Adipose tissue (tissue), 3 donors: ENCODE data around the gene DDI1. TPM values are rescaled to one million over a fixed set of nuclear protein-coding genes. Genes with fewer than 3 reads are reported as not detected.

ENCODE experiments used
- H3K27ac ChIP-seq: one replicate; pipeline ENCODE4 v1.5.1; 2013; ENCODE audit warnings: low read depth, low read length
- WGBS, 3 donors: extraction: QIAGEN DNeasy Blood & Tissue Kit; methylation state at CpG; one replicate each; pipeline ENCODE4 v1.1.7; 2013; 5-methylcytosine and 5-hydroxymethylcytosine counted together
- polyA plus RNA-seq, 3 donors: library from polyadenylated mRNA; stranded (reverse); fragments of 200-250 nt; gene quantifications; one replicate each; pipeline ENCODE4 v1.2.3, GENCODE V29; 2013
- donor health status: healthy with polysubstance abuse.
- donor health status: Bipolar disorder and iron deficiency.
- donor health status: healthy.

The DDI1 gene
- not detected for polyA plus RNA-seq

- WGBS, 3 donors, result 98% methylated on average over 20 to 26 of the region's 26 CpGs
- no peak within 1 kb of the TSS for H3K27ac ChIP-seq
Observed at GRCh38 chr11:104036588-104036987, at the start of gene DDI1. DDI1 (plus strand) TSS chr11:104036640; CDS start chr11:104036823, 183 bp downstream.

GRCh38 chr11:103987629-103988594 is 48.5 kb upstream of the DDI1 start:
- no peak overlapping the region for H3K27ac ChIP-seq
- WGBS, 3 donors, result 79 to 88% (median 87%) methylated on average over 9 of the region's 9 CpGs

- no peak overlapping the region for H3K27ac ChIP-seq
- 70 to 84% (median 72%) methylated on average over 4 of the region's 4 CpGs for WGBS, 3 donors
Observed at GRCh38 chr11:103988595-103988969, 47.9 kb upstream of the DDI1 start.

GRCh38 chr11:103993507-103993906 is 42.9 kb upstream of the DDI1 start:
- H3K27ac ChIP-seq, result no peak overlapping the region

- WGBS, 3 donors, result 89 to 94% (median 91%) methylated on average over 1 of the region's 1 CpG
Observed at GRCh38 chr11:103994094-103994493, 42.3 kb upstream of the DDI1 start.

GRCh38 chr11:103994518-103994917 is 41.9 kb upstream of the DDI1 start:
- H3K27ac ChIP-seq, result no peak overlapping the region
- 81 to 94% (median 88%) methylated on average over 2 of the region's 2 CpGs for WGBS, 3 donors

More at GRCh38 chr11:103994094-103994493, 42.3 kb upstream of the DDI1 start:
- no peak overlapping the region for H3K27ac ChIP-seq

GRCh38 chr11:103995896-103996295 is 40.5 kb upstream of the DDI1 start:
- WGBS, 3 donors, result 95 to 97% (median 96%) methylated on average over 4 of the region's 4 CpGs
- no peak overlapping the region for H3K27ac ChIP-seq

GRCh38 chr11:103997082-103997481 is 39.4 kb upstream of the DDI1 start:
- H3K27ac ChIP-seq, result no peak overlapping the region
- WGBS, 3 donors, result 88 to 95% (median 93%) methylated on average over 1 of the region's 1 CpG

GRCh38 chr11:103998826-103999508 is 37.5 kb upstream of the DDI1 start:
- WGBS, 3 donors, result 94 to 96% (median 95%) methylated on average over 5 of the region's 5 CpGs
- no peak overlapping the region for H3K27ac ChIP-seq

- H3K27ac ChIP-seq, result no peak overlapping the region
- 65 to 71% (median 65%) methylated on average over 5 of the region's 5 CpGs for WGBS, 3 donors
Observed at GRCh38 chr11:104000798-104001197, 35.6 kb upstream of the DDI1 start.

GRCh38 chr11:104001561-104002056 is 34.8 kb upstream of the DDI1 start:
- 62 to 90% (median 65%) methylated on average over 3 of the region's 3 CpGs for WGBS, 3 donors

GRCh38 chr11:104003491-104003890 is 32.9 kb upstream of the DDI1 start:
- H3K27ac ChIP-seq, result no peak overlapping the region

More at GRCh38 chr11:104001561-104002056, 34.8 kb upstream of the DDI1 start:
- H3K27ac ChIP-seq, result no peak overlapping the region

GRCh38 chr11:104005234-104005855 is 31.1 kb upstream of the DDI1 start:
- H3K27ac ChIP-seq, result no peak overlapping the region

GRCh38 chr11:104009744-104010143 is 26.7 kb upstream of the DDI1 start:
- 67 to 74% (median 70%) methylated on average over 3 of the region's 3 CpGs for WGBS, 3 donors
- H3K27ac ChIP-seq, result no peak overlapping the region

More at GRCh38 chr11:104005234-104005855, 31.1 kb upstream of the DDI1 start:
- 30 to 70% (median 66%) methylated on average over 2 of the region's 2 CpGs for WGBS, 3 donors

GRCh38 chr11:104011044-104011443 is 25.4 kb upstream of the DDI1 start:
- 81 to 91% (median 86%) methylated on average over 2 of the region's 2 CpGs for WGBS, 3 donors
- H3K27ac ChIP-seq, result no peak overlapping the region

- 73 to 81% (median 77%) methylated on average over 3 of the region's 3 CpGs for WGBS, 3 donors
- no peak overlapping the region for H3K27ac ChIP-seq
Observed at GRCh38 chr11:104015649-104016415, 20.6 kb upstream of the DDI1 start.

- 91 to 98% (median 96%) methylated on average over 2 of the region's 2 CpGs for WGBS, 3 donors
- H3K27ac ChIP-seq, result no peak overlapping the region
Observed at GRCh38 chr11:104024572-104024971, 11.9 kb upstream of the DDI1 start.
